ENCODE measurements around the gene RAB29. TPM values are rescaled to one million over a fixed set of nuclear protein-coding genes. Genes with fewer than 3 reads are reported as not detected.
A peak's percentile ranks its signal among the peaks of the same experiment; 100 is the strongest.

RAB29 gene
- total and polyA plus RNA-seq, 9 of the 15 experiments (the other 6 are each of a cell fraction or from before 2014, with no cell fraction given) = 6.3 to 17.6 (median 8.0) TPM

DNA sequence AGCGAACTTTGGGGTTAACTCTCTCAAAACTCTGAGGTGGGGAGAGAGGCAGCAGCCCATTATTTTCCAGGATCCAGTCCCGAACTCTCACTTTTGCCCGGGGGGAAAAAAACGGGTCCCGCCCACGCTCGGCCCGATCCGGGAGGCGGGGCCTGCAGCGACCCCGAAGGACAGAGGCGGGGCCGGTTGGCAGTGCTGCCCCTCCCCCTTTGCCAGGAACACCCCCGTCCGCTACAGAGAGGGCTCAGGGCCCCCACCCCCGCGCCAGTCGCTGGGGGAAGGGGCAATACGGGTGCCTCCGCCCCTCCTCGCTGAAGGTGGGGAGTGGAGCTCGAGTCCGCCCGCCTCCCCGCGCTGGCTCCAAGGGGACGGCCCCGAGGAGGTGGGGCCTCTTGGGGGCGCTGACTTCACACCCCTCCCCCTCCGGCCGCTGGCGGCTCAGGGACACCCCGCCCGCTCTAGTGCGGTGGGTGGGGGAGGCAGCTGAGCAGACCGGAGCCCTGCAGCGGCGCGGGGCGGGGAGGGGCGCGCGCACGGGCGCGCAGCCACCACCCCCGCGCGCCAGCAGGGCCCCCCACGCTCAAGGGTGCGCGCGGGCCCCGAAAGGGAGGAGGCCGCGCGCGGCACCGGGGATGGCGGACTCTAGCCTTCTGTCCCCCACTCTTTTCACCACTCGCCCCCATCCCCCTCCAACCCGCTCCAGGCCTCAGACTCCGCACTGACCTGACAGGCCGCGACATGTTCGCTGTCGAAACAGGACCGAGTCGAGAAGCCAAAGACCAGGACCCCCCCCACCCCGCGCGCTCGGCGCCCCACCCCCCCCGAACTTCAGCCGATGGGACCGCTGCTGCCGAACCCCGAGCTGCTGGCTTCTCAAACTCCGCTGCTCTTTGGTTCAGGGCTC lies 25.8 kb downstream of the RAB29 start (continued):
- TF ChIP-seq, protein P1, sequence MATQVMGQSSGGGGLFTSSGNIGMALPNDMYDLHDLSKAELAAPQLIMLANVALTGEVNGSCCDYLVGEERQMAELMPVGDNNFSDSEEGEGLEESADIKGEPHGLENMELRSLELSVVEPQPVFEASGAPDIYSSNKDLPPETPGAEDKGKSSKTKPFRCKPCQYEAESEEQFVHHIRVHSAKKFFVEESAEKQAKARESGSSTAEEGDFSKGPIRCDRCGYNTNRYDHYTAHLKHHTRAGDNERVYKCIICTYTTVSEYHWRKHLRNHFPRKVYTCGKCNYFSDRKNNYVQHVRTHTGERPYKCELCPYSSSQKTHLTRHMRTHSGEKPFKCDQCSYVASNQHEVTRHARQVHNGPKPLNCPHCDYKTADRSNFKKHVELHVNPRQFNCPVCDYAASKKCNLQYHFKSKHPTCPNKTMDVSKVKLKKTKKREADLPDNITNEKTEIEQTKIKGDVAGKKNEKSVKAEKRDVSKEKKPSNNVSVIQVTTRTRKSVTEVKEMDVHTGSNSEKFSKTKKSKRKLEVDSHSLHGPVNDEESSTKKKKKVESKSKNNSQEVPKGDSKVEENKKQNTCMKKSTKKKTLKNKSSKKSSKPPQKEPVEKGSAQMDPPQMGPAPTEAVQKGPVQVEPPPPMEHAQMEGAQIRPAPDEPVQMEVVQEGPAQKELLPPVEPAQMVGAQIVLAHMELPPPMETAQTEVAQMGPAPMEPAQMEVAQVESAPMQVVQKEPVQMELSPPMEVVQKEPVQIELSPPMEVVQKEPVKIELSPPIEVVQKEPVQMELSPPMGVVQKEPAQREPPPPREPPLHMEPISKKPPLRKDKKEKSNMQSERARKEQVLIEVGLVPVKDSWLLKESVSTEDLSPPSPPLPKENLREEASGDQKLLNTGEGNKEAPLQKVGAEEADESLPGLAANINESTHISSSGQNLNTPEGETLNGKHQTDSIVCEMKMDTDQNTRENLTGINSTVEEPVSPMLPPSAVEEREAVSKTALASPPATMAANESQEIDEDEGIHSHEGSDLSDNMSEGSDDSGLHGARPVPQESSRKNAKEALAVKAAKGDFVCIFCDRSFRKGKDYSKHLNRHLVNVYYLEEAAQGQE (IDR thresholded peaks at IDR 0.05; ENCODE audit: borderline replicate concordance) = no peak
- TF ChIP-seq, protein P1 (CRISPR knock-in tag; IDR thresholded peaks at IDR 0.05; ENCODE audit: low read depth) = peak; percentile 54
- TF ChIP-seq HDAC1 (IDR thresholded peaks at IDR 0.05) = no peak
- TF ChIP-seq, protein P2, sequence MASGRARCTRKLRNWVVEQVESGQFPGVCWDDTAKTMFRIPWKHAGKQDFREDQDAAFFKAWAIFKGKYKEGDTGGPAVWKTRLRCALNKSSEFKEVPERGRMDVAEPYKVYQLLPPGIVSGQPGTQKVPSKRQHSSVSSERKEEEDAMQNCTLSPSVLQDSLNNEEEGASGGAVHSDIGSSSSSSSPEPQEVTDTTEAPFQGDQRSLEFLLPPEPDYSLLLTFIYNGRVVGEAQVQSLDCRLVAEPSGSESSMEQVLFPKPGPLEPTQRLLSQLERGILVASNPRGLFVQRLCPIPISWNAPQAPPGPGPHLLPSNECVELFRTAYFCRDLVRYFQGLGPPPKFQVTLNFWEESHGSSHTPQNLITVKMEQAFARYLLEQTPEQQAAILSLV (tag; IDR thresholded peaks at IDR 0.05) = no peak
- TF ChIP-seq PML (IDR thresholded peaks at IDR 0.05; ENCODE audit: low read length) = no peak
- TF ChIP-seq, protein P3, sequence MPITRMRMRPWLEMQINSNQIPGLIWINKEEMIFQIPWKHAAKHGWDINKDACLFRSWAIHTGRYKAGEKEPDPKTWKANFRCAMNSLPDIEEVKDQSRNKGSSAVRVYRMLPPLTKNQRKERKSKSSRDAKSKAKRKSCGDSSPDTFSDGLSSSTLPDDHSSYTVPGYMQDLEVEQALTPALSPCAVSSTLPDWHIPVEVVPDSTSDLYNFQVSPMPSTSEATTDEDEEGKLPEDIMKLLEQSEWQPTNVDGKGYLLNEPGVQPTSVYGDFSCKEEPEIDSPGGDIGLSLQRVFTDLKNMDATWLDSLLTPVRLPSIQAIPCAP (CRISPR knock-in tag; IDR thresholded peaks at IDR 0.05; ENCODE audit: borderline replicate concordance) = no peak
- TF ChIP-seq, protein P4, sequence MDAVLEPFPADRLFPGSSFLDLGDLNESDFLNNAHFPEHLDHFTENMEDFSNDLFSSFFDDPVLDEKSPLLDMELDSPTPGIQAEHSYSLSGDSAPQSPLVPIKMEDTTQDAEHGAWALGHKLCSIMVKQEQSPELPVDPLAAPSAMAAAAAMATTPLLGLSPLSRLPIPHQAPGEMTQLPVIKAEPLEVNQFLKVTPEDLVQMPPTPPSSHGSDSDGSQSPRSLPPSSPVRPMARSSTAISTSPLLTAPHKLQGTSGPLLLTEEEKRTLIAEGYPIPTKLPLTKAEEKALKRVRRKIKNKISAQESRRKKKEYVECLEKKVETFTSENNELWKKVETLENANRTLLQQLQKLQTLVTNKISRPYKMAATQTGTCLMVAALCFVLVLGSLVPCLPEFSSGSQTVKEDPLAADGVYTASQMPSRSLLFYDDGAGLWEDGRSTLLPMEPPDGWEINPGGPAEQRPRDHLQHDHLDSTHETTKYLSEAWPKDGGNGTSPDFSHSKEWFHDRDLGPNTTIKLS (IDR thresholded peaks at IDR 0.05; ENCODE audit: borderline replicate concordance, low read depth) = peak; percentile 38; the same call in 1 of the 2 replicates
- no peak for TF ChIP-seq DIDO1 (tag; IDR thresholded peaks at IDR 0.05; ENCODE audit: low read depth)
- no peak for TF ChIP-seq ZNF274 (IDR thresholded peaks at IDR 0.05; ENCODE audit: borderline replicate concordance, low read depth, low read length)
- no peak for TF ChIP-seq RUNX1 (IDR thresholded peaks at IDR 0.05; ENCODE audit: low read depth)
- TF ChIP-seq, protein P5, sequence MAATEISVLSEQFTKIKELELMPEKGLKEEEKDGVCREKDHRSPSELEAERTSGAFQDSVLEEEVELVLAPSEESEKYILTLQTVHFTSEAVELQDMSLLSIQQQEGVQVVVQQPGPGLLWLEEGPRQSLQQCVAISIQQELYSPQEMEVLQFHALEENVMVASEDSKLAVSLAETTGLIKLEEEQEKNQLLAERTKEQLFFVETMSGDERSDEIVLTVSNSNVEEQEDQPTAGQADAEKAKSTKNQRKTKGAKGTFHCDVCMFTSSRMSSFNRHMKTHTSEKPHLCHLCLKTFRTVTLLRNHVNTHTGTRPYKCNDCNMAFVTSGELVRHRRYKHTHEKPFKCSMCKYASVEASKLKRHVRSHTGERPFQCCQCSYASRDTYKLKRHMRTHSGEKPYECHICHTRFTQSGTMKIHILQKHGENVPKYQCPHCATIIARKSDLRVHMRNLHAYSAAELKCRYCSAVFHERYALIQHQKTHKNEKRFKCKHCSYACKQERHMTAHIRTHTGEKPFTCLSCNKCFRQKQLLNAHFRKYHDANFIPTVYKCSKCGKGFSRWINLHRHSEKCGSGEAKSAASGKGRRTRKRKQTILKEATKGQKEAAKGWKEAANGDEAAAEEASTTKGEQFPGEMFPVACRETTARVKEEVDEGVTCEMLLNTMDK (IDR thresholded peaks at IDR 0.05; ENCODE audit: borderline replicate concordance, insufficient read depth, low read depth, low read length, poor library complexity, severe bottlenecking) = no peak

Data from K562 (cell line).